Right atrium auricular region (tissue), 2 donors: ENCODE data around the gene CRY1. TPM values are rescaled to one million over a fixed set of nuclear protein-coding genes. Genes with fewer than 3 reads are reported as not detected.

ENCODE experiments used
- DNase-seq: peaks from one replicate; pipeline ENCODE4 v3.0.0-alpha.2; 2019; ENCODE audit warnings: low spot score
- H3K27ac ChIP-seq, 2 donors: fragments of 200-600 bp; sonication (generic); 1 replicate in 1 of 2; 2 replicates in 1 of 2; pipeline ENCODE4 v1.5.1; 2016 to 2019
- H3K27me3 ChIP-seq, 2 donors: fragments of 200-600 bp; sonication (generic); one replicate each; pipeline versions ENCODE4 v1.5.1 to v1.6.0; 2017 to 2019
- H3K36me3 ChIP-seq: fragments of 200-600 bp; sonication (generic); one replicate; pipeline ENCODE4 v1.5.1; 2016
- H3K4me1 ChIP-seq, 2 donors: fragments of 200-600 bp; sonication (generic); one replicate each; pipeline versions ENCODE4 v1.5.1 to v1.6.0; 2017 to 2019
- H3K4me3 ChIP-seq, 2 donors: fragments of 200-600 bp; sonication (generic); 1 replicate in 1 of 2; 2 replicates in 1 of 2; pipeline ENCODE4 v1.5.1; 2017 to 2019; ENCODE audit warnings: mild to moderate bottlenecking in 1 of 2, moderate library complexity in 1 of 2
- H3K9me3 ChIP-seq, 2 donors: fragments of 200-600 bp; sonication (generic); one replicate each; pipeline ENCODE4 v1.5.1; 2019
- CTCF ChIP-seq, 2 donors: fragments of 200-600 bp; sonication (generic); IDR thresholded peaks; one replicate each; pipeline ENCODE4 v1.5.1; 2019; ENCODE audit warnings: antibody characterized with exemption in 2 of 2
- total RNA-seq, 2 donors: library from RNA; depleted of rRNA; stranded (reverse); fragments of >200 nt; gene quantifications; one replicate each; pipeline ENCODE4 v1.1.0, GENCODE V29; 2016

Gene CRY1
- total RNA-seq, 2 donors from 2014 or later, result 16.2 to 23.7 TPM

GRCh38 chr12:106955377-106956047 is 137.8 kb downstream of the CRY1 start, which contains the start of gene TMEM263:
TMEM263 (plus strand) TSS chr12:106955907; CDS start chr12:106967117, 11,210 bp downstream.
- no peaks in the 10 kb centered on the region for H3K27me3 ChIP-seq
- DNase-seq, result peak; percentile 91
- H3K4me1 ChIP-seq, result peaks cover 0 to 44% of the 10 kb centered on the region in 2 donors
- H3K9me3 ChIP-seq, result no peaks in the 10 kb centered on the region
- H3K27ac ChIP-seq, result peak within 1 kb of the TSS; percentile 99
- no peak for TF ChIP-seq CTCF (IDR thresholded peaks at IDR 0.05)
- H3K36me3 ChIP-seq, result no peaks in the 10 kb centered on the region
- H3K4me3 ChIP-seq, result peak within 1 kb of the TSS; percentile 92 to 97

GRCh38 chr12:106954462-106955376 is 138.6 kb downstream of the CRY1 start:
- no peak for TF ChIP-seq CTCF (IDR thresholded peaks at IDR 0.05)
- peak; percentile 59 for DNase-seq
- no peaks in the 10 kb centered on the region for H3K36me3 ChIP-seq
- H3K4me3 ChIP-seq, result peak overlapping the region; percentile 92 to 97
- peak overlapping the region; percentile 99 for H3K27ac ChIP-seq
- H3K9me3 ChIP-seq, result no peaks in the 10 kb centered on the region
- H3K4me1 ChIP-seq, result peaks cover 0 to 37% of the 10 kb centered on the region in 2 donors
- no peaks in the 10 kb centered on the region for H3K27me3 ChIP-seq

GRCh38 chr12:106953352-106954250 is 139.7 kb downstream of the CRY1 start:
- Histone ChIP-seq H3K4me3 (no peak overlapping the region), H3K27ac (peak overlapping the region in 1 of 2 donors; percentile 99), H3K36me3 (no peaks in the 10 kb centered on the region), H3K4me1 (peaks cover 0 to 26% of the 10 kb centered on the region in 2 donors), H3K27me3 (no peaks in the 10 kb centered on the region), H3K9me3 (no peaks in the 10 kb centered on the region)
- TF ChIP-seq CTCF (IDR thresholded peaks at IDR 0.05), result no peak
- no peak for DNase-seq

- Histone ChIP-seq H3K27ac (no peak overlapping the region), H3K9me3 (no peaks in the 10 kb centered on the region), H3K27me3 (no peaks in the 10 kb centered on the region), H3K4me1 (peaks cover 0 to 11% of the 10 kb centered on the region in 2 donors), H3K36me3 (no peaks in the 10 kb centered on the region), H3K4me3 (no peak overlapping the region)
- TF ChIP-seq CTCF (IDR thresholded peaks at IDR 0.05), result no peak
- DNase-seq, result no peak
These were observed 142.8 kb downstream of the CRY1 start for GRCh38 chr12:106950591-106950990.

- no peaks in the 10 kb centered on the region for H3K27me3 ChIP-seq
These were observed 145.9 kb downstream of the CRY1 start for GRCh38 chr12:106947461-106947860.

More at GRCh38 chr12:106947461-106947860, 145.9 kb downstream of the CRY1 start:
- H3K27ac ChIP-seq, result no peak overlapping the region
- no peak for TF ChIP-seq CTCF (IDR thresholded peaks at IDR 0.05)
- DNase-seq, result no peak
- no peak overlapping the region for H3K4me3 ChIP-seq
- no peaks in the 10 kb centered on the region for H3K36me3 ChIP-seq
- H3K4me1 ChIP-seq, result no peaks in the 10 kb centered on the region
- no peaks in the 10 kb centered on the region for H3K9me3 ChIP-seq
